Activated T-helper 1 cell treated with anti-CD3 and anti-CD28 coated beads, Interleukin-2, amount 50 U/mL, for 16 hours (primary cell): ENCODE data around the gene ZGLP1.
"Not testable (repeated sequence)": the region's sequence is repeated elsewhere in the genome, so short reads cannot be mapped to it uniquely, and the experiment has no call there.

Experiments used
- DNase-seq, 2 donors: peaks; one replicate each; pipeline ENCODE4 v3.0.0-alpha.2; 2020; ENCODE audit warnings: low read depth in 1 of 2, low spot score in 1 of 2

Gene ZGLP1

GRCh38 chr19:10295305-10295846 lies 14.2 kb downstream of the ZGLP1 start:
- peak in 1 of 2 donors; percentile 42 for DNase-seq

GRCh38 chr19:10294368-10294697 lies 15.3 kb downstream of the ZGLP1 start:
- DNase-seq, result no peak

GRCh38 chr19:10293637-10294367 lies 15.8 kb downstream of the ZGLP1 start:
- no peak for DNase-seq

GRCh38 chr19:10292789-10293636 lies 16.6 kb downstream of the ZGLP1 start:
- no peak for DNase-seq

DNA sequence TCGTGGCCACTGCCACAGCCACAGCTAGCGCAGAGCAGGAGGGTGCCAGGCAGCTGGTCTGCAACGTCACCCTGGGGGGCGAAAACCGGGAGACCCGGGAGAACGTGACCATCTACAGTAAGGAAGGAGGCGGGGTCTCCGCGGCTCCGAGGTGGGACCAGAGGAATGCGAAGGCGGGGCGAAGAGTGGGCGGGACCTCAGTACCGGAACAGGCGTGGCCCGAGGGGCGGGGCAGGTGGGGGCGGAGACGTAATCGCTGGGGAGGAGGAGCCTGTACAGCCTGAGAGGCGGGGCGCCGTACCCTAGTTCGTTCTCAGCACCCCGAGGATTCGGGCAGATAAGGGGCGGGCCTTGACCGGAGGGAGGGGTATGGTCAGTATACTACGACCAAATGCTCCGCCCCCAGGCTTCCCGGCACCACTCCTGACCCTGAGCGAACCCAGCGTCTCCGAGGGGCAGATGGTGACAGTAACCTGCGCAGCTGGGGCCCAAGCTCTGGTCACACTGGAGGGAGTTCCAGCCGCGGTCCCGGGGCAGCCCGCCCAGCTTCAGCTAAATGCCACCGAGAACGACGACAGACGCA lies 17.3 kb downstream of the ZGLP1 start:
- DNase-seq, result peak in 1 of 2 donors; percentile 38

- no peak for DNase-seq
Observed at GRCh38 chr19:10291554-10292205, 17.9 kb downstream of the ZGLP1 start.

DNA sequence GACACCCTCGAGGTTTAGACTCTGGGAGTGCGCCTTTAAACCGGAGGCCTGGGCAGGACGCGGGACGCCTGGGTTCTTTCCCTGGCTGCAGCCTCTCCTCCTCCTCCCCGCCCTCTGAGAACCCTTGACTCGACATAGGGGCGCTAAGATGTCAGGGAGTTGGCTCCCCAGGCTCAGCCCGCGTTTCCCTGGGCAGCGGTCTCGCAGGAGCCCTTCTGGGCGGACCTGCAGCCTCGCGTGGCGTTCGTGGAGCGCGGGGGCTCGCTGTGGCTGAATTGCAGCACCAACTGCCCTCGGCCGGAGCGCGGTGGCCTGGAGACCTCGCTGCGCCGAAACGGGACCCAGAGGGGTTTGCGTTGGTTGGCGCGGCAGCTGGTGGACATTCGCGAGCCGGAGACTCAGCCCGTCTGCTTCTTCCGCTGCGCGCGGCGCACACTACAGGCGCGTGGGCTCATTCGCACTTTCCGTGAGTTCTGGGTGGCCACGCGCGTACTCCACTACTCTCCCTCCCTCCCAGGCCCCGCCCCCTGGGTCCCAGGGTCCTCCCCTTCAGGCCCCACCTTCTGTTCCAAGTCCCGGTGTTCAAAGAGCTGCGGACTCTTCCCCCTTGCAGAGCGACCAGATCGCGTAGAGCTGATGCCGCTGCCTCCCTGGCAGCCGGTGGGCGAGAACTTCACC lies 18.6 kb downstream of the ZGLP1 start:
- no peak for DNase-seq

DNA sequence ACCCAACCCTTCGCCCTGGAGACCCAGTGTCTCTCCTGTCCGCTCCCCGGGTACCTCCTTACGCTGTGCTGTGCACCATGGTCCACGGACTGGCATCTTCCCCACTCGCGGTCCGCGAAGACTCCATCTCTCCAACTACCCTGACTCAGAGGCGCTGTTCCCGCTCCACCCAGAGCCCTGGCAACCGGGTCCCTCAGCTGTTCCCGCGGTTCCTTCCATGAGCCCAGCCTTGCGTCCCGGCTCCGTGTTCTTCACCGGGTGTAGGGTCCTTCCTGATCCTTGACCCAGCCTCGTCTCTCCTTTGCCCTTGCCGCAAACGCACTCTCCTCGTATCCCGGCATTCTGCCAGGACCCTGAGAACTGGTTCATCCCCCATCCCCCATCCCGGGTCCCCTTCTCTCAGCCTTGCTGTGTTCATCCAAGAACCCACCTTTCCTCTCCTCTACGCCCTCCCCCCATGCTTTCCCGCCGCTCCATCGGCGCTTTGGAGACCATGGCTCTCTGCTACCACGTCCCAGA lies 19.2 kb downstream of the ZGLP1 start:
- DNase-seq, result no peak

GRCh38 chr19:10289836-10290356 lies 19.7 kb downstream of the ZGLP1 start, which contains the start of gene ICAM5:
Gene ICAM5, plus strand, starts transcription at chr19:10289952. Its CDS starts 92 bp downstream, at chr19:10290044.
- DNase-seq, result no peak

GRCh38 chr19:10289167-10289835 lies 20.3 kb downstream of the ZGLP1 start:
- peak in 1 of 2 donors; percentile 35 for DNase-seq

DNA sequence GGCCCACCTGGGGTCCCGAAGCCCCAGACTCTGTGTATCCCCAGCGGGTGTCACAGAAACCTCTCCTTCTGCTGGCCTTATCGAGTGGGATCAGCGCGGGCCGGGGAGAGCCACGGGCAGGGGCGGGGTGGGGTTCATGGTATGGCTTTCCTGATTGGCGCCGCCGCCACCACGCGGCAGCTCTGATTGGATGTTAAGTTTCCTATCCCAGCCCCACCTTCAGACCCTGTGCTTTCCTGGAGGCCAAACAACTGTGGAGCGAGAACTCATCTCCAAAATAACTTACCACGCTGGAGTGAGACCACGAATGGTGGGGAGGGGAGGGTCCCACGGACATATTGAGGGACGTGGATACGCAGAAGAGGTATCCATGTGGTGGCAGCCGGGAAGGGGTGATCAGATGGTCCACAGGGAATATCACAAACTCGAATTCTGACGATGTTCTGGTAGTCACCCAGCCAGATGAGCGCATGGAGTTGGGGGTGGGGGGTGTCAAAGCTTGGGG lies 20.9 kb downstream of the ZGLP1 start:
- DNase-seq, result no peak

GRCh38 chr19:10286803-10287737 lies 22.5 kb downstream of the ZGLP1 start, which contains the start of gene ICAM4:
Gene ICAM4, plus strand, starts transcription at chr19:10286955. Its CDS starts 58 bp downstream, at chr19:10287013.
- no peak for DNase-seq

DNA sequence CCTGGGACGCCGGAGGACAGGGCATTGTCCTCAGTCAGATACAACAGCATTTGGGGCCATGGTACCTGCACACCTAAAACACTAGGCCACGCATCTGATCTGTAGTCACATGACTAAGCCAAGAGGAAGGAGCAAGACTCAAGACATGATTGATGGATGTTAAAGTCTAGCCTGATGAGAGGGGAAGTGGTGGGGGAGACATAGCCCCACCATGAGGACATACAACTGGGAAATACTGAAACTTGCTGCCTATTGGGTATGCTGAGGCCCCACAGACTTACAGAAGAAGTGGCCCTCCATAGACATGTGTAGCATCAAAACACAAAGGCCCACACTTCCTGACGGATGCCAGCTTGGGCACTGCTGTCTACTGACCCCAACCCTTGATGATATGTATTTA lies 24.2 kb downstream of the ZGLP1 start:
- no peak for DNase-seq

DNA sequence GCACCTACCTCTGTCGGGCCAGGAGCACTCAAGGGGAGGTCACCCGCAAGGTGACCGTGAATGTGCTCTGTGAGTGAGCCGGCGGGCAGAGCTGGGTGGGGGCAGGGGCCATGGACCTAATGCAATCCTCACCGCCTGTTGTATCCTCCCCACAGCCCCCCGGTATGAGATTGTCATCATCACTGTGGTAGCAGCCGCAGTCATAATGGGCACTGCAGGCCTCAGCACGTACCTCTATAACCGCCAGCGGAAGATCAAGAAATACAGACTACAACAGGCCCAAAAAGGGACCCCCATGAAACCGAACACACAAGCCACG lies 24.7 kb downstream of the ZGLP1 start:
- no peak for DNase-seq

- DNase-seq, result no peak
Observed at GRCh38 chr19:10284065-10284959, 25.3 kb downstream of the ZGLP1 start.

GRCh38 chr19:10283301-10284064 lies 26.1 kb downstream of the ZGLP1 start:
- no peak for DNase-seq

DNA sequence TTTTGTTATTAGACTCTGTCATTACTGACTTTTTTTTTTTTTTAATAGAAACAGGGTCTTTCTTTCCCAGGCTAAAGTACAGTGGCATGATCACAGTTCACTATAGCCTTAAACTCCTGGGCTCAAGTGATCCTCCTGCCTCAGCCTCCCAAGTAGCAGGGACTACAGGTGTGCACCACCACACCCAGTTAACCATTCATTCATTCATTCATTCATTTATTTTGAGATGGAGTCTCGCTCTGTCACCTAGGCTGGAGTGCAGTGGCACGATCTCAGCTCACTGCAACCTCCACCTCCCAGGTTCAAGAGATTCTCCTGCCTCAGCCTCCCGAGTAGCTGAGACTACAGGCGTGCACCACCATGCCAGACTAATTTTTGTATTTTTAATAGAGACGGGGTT lies 27.6 kb downstream of the ZGLP1 start:
- not testable (repeated sequence) for DNase-seq
